DOHH2 (cell line): ENCODE measurements around the gene WDR91.

ENCODE experiments used
- H3F3A ChIP-seq: fragments of 200-600 bp; sonication (generic), shearing (Covaris generic); 2 replicates; pipeline ENCODE4 v1.6.0; 2016; ENCODE audit warnings: antibody characterized with exemption, mild to moderate bottlenecking; ENCODE audit not compliant: control insufficient read depth, insufficient read depth
- H3K27ac ChIP-seq: fragments of 200-600 bp; sonication (generic); 2 replicates; pipeline ENCODE4 v1.5.1; 2014; ENCODE audit warnings: low read depth, mild to moderate bottlenecking, low read length, moderate library complexity
- H3K27me3 ChIP-seq: fragments of 200-600 bp; sonication (generic); 2 replicates; pipeline ENCODE4 v1.6.1; 2014; ENCODE audit warnings: mild to moderate bottlenecking, low read length, mixed read lengths; ENCODE audit not compliant: control insufficient read depth
- H3K36me3 ChIP-seq: fragments of 200-600 bp; sonication (generic); 2 replicates; pipeline ENCODE4 v1.6.1; 2014; ENCODE audit warnings: mild to moderate bottlenecking, low read length, moderate library complexity, mixed read lengths; ENCODE audit not compliant: control insufficient read depth
- H3K4me1 ChIP-seq: fragments of 200-600 bp; sonication (generic); 2 replicates; pipeline ENCODE4 v1.6.1; 2014; ENCODE audit warnings: mild to moderate bottlenecking, low read length, mixed read lengths; ENCODE audit not compliant: control insufficient read depth
- H3K4me2 ChIP-seq: fragments of 200-600 bp; sonication (generic); 2 replicates; pipeline ENCODE4 v1.6.0; 2014; ENCODE audit warnings: mild to moderate bottlenecking, low read length, moderate library complexity
- H3K4me3 ChIP-seq: fragments of 200-600 bp; sonication (generic); 2 replicates; pipeline ENCODE4 v1.5.1; 2014; ENCODE audit warnings: mild to moderate bottlenecking, low read length, mixed read lengths
- H3K79me2 ChIP-seq: fragments of 200-600 bp; sonication (generic); 2 replicates; pipeline ENCODE4 v1.6.1; 2014; ENCODE audit warnings: mild to moderate bottlenecking, low read length, mixed read lengths; ENCODE audit not compliant: control insufficient read depth
- H3K9me2 ChIP-seq: fragments of 200-600 bp; sonication (generic); replicated peaks from 2 replicates; pipeline ENCODE4 v1.6.1; 2014; ENCODE audit warnings: mild to moderate bottlenecking, low read length, mixed read lengths; ENCODE audit not compliant: control insufficient read depth
- H3K9me3 ChIP-seq: fragments of 200-600 bp; sonication (generic); 2 replicates; pipeline ENCODE4 v1.6.1; 2014; ENCODE audit warnings: antibody characterized with exemption, low read length, mixed read lengths; ENCODE audit not compliant: control insufficient read depth, insufficient read depth
- H4K20me1 ChIP-seq: fragments of 200-600 bp; sonication (generic); 2 replicates; pipeline ENCODE4 v1.6.0; 2014; ENCODE audit warnings: low read depth, mild to moderate bottlenecking, antibody characterized with exemption, low read length, moderate library complexity; ENCODE audit not compliant: control insufficient read depth, insufficient read depth
- CTCF ChIP-seq: fragments of 200-600 bp; sonication (generic); IDR thresholded peaks from one replicate; pipeline ENCODE4 v1.5.1; 2014; ENCODE audit warnings: antibody characterized with exemption, mild to moderate bottlenecking, low read depth, low read length; ENCODE audit not compliant: poor library complexity, severe bottlenecking
- EZH2phosphoT487 ChIP-seq: fragments of 200-600 bp; sonication (generic); IDR thresholded peaks from 2 replicates; pipeline ENCODE4 v1.6.1; 2017; ENCODE audit warnings: borderline replicate concordance, mild to moderate bottlenecking, antibody characterized with exemption, low read length, moderate library complexity, mixed read lengths

The WDR91 gene

GRCh38 chr7:135240441-135240840 is 29.1 kb upstream of the WDR91 start:
- no peaks in the 10 kb centered on the region for H3K9me3 ChIP-seq
- no peak overlapping the region for H3K4me2 ChIP-seq
- H3K9me2 ChIP-seq, result no peaks in the 10 kb centered on the region
- H3K4me3 ChIP-seq, result no peak overlapping the region
- no peaks in the 10 kb centered on the region for H4K20me1 ChIP-seq
- H3F3A ChIP-seq, result no peaks in the 10 kb centered on the region
- no peaks in the 10 kb centered on the region for H3K4me1 ChIP-seq
- H3K79me2 ChIP-seq, result no peaks in the 10 kb centered on the region
- H3K36me3 ChIP-seq, result no peaks in the 10 kb centered on the region
- H3K27ac ChIP-seq, result no peak overlapping the region
- no peak for TF ChIP-seq EZH2phosphoT487
- TF ChIP-seq CTCF, result no peak
- H3K27me3 ChIP-seq, result peaks cover 8% of the 10 kb centered on the region

GRCh38 chr7:135239263-135239662 is 27.9 kb upstream of the WDR91 start:
- no peak overlapping the region for H3K4me3 ChIP-seq
- H3K79me2 ChIP-seq, result no peaks in the 10 kb centered on the region
- H3K9me3 ChIP-seq, result no peaks in the 10 kb centered on the region
- H3K4me2 ChIP-seq, result no peak overlapping the region
- no peaks in the 10 kb centered on the region for H4K20me1 ChIP-seq
- H3K27ac ChIP-seq, result no peak overlapping the region
- no peaks in the 10 kb centered on the region for H3K4me1 ChIP-seq
- peaks cover 8% of the 10 kb centered on the region for H3K27me3 ChIP-seq
- no peaks in the 10 kb centered on the region for H3F3A ChIP-seq
- H3K36me3 ChIP-seq, result no peaks in the 10 kb centered on the region
- H3K9me2 ChIP-seq, result no peaks in the 10 kb centered on the region
- no peak for TF ChIP-seq CTCF
- no peak for TF ChIP-seq EZH2phosphoT487

GRCh38 chr7:135238112-135238744 is 26.9 kb upstream of the WDR91 start:
- Histone ChIP-seq H3K4me3 (no peak overlapping the region), H4K20me1 (no peaks in the 10 kb centered on the region), H3K4me2 (no peak overlapping the region), H3K4me1 (no peaks in the 10 kb centered on the region), H3K36me3 (no peaks in the 10 kb centered on the region), H3K27ac (no peak overlapping the region), H3K9me3 (no peaks in the 10 kb centered on the region), H3K79me2 (no peaks in the 10 kb centered on the region), H3F3A (no peaks in the 10 kb centered on the region), H3K9me2 (no peaks in the 10 kb centered on the region), H3K27me3 (peaks cover 5% of the 10 kb centered on the region)
- TF ChIP-seq EZH2phosphoT487, result no peak
- TF ChIP-seq CTCF, result peak; percentile 85
